HG03439 (cell line): ENCODE data around the gene TIMM17A.

ENCODE experiments used
- ATAC-seq: cut with Tn5 transposase; IDR thresholded peaks from one replicate; pipeline ENCODE4 v1.9.1; 2021; ENCODE audit warnings: mild to moderate bottlenecking, moderate library complexity; ENCODE audit not compliant: unreplicated experiment

TIMM17A gene

DNA sequence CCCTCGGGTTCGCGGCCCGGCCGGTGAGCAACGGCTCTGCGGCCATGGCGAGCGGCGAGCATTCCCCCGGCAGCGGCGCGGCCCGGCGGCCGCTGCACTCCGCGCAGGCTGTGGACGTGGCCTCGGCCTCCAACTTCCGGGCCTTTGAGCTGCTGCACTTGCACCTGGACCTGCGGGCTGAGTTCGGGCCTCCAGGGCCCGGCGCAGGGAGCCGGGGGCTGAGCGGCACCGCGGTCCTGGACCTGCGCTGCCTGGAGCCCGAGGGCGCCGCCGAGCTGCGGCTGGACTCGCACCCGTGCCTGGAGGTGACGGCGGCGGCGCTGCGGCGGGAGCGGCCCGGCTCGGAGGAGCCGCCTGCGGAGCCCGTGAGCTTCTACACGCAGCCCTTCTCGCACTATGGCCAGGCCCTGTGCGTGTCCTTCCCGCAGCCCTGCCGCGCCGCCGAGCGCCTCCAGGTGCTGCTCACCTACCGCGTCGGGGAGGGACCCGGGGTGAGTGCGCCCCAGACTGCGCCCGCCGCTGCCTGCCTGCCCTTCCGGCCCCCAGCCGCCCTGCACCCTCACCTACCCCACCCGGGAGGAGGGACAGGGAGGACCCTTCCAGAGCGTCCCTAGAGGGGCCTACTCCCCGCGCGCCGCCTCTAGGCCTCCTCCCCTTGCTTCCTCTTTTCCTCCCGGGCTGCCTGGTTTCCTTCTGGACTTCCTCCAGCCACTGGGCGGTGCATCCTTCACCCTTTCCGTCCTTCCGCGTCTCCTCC, 27.5 kb downstream of the TIMM17A start, which contains the start of gene RNPEP:
TSS of gene RNPEP (plus strand) at position 26 of the 757 bp plus-strand sequence. CDS start at position 45, 19 bp downstream.
- ATAC-seq, result peak; percentile 62

DNA sequence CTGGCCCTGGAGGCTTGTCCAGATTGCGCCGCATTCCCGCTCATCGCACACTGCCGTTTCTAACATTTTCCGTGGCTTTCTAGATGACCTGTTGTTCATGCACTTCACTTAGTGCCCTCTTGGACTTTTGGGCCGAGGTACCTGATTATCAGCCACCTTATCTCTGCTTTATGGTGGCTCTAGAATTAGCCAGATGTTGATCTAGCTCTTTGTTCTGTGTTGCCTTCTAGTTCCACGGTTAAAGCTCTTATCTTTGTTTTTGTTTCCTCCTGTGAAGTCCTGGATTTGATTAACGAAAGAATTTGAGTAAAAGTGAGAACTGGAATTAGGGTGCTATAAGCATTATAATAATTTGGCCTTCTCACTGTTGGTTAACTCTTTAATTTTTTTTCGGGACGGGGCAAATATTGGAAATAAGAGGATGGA, 28.1 kb downstream of the TIMM17A start:
- ATAC-seq, result no peak

DNA sequence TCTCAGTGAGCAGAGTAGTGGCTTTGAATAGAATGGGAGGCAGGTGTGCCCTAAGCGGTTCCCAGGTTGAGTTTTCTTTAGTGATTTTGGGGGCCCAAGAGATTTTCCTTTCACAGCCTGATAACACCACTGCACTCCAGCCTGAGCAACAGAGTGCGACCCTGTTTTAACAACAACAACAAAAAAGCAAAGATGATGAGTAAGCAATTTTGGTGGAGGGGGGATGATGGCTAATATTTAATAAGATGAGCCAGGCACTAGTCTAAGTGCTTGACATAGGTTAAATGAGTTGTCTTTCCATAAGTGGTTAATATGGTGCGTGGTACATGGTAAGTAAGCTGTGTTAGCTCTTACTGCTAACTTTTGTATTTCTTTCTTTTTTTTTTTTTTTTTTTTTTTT, 29.1 kb downstream of the TIMM17A start:
- ATAC-seq, result no peak

DNA sequence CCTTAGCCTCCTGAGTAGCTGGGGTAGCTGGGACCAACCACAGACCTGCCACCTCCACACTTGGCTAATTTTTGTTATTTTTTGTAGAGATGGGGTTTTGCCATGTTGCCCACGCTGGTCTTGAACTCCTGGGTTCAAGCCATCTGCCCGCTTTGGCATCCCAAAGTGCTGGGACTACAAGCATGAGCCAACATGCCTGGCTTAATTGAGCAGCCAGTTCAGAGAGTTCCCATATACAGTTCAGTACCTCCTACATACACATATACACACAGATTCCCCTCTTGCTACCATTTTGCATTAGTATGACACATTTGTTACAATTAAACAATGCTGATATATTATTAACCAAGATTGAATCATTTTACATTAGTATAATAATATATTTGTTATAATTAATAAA, 30.1 kb downstream of the TIMM17A start:
- no peak for ATAC-seq

DNA sequence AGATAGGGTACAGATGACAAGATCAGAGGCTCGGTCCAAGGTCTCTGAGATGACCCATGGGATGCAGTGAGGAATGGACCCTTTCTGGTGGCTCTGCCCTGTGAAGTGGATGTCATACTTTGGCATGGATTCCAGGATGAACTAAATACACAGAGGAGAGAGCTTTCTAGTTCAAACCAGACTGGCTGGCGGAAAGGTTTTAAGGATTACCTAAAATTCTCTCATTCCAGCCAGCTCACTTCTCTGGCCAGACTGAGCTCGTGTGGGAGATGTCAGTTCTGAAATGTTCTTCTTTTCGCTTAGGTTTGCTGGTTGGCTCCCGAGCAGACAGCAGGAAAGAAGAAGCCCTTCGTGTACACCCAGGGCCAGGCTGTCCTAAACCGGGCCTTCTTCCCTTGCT, 33.3 kb downstream of the TIMM17A start:
- no peak for ATAC-seq

DNA sequence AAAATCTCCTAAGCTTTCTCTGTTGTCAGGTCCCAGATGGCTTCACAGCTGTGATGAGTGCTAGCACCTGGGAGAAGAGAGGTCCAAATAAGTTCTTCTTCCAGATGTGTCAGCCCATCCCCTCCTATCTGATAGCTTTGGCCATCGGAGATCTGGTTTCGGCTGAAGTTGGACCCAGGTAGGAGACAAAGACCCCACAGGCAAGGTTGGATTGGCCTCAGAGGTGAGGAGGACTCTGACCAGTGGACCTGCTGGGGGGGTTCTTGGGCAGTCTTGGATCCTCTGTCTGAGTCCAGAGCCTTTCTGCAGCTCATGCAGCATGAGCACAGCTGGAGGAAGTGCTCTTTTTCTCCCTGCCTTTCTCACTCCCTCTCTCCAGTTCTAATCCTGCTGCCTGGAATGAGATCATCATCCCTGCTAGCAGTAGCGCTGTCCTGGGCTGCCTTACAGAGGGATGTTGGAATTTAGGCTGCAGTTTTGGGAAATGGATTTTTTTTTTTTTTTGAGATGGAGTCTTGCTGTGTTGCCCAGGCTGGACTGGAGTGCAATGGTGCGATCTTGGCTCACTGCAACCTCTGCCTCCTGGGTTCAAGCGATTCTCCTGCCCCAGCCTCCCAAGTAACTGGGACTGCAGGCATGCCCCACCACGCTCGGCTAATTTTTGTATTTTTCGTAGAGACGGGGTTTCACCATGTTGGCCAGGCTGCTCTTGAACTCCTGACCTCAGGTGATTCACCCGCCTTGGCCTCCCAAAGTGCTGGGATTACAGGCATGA, 34.2 kb downstream of the TIMM17A start:
- no peak for ATAC-seq

DNA sequence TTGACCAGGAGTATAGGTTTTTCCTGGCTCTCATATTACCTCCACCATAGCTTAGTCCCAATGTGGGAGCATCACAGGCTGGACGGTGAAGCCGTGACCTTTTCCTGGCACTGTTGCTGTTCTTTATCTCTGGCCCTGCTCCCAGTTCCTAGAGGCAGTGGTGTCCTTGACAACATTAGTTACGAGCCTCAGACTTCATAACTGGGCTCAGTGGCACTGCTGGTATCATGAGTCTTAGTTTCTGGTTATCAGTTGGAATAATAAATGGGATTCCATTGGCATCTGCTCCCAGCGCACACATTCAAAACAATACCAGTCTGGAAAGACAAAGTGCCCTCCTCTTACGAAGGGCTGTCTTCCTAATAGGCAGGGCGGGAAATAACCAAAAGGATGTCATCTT, 35.1 kb downstream of the TIMM17A start:
- ATAC-seq, result no peak

DNA sequence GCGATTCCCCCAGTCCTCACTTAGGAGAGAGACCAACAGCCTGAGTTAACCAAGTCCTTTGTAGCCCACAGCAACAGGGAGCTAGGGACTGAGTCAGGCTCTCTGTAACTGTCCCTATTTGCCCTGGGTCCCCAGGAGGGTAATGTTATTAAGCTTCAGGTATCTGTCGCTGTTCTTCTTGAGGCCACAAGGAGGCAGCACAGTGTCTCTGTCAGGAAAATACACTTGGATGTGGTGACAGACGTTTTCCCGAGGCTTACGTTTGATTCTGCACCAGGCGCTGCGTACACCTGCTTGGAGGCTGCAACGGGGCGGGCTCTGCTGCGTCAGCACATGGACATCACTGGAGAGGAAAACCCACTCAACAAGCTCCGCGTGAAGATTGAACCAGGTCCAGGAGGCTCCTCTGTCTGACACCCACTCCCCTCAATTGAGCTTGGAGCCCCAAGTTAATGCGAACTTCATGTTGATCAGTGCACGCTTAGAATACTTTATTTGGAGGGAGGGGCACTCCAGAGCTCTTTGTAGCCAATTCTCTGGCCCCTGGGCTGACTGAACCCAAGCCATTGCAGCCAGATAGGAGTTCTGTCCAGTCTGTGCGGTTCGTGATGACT, 44.4 kb downstream of the TIMM17A start:
- no peak for ATAC-seq

DNA sequence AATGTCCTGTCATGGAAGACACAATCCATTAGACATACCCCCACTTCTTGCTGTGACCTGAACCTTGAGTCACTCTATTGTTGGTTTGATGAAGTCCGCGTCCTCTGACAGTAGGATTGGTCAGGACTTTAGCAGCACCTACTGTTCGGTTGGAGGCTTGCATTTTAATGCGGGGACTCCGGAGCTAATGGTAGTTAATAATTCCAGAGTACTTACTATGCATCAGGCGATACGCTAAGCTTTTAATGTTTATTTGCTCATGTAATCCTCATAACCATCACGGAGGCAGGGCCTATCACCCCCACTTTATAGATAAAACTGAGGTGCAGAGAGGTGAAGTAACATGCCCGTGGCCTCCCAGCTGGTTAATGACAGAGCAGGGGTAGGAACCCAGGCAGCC, 47.2 kb downstream of the TIMM17A start:
- ATAC-seq, result no peak

DNA sequence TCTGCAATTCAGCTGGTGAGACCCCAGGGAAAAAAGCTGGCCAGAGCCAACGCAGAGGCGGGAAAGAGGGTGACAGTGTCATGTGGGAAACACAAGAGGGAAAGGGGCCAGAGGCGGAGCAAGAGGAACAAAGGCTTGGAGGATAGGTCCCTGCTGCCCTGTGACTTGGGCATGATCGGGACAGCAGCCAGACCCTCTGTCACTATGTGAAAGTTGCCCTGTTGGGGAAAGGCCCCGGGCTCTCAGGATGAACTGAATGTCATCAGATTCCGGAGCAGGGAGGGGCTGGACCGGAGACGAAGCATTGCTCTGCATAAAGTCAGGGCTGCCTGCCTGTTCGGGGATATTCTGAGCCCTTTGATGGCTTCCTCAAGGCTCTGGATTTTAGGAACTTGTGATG, 49.4 kb downstream of the TIMM17A start:
- ATAC-seq, result no peak

DNA sequence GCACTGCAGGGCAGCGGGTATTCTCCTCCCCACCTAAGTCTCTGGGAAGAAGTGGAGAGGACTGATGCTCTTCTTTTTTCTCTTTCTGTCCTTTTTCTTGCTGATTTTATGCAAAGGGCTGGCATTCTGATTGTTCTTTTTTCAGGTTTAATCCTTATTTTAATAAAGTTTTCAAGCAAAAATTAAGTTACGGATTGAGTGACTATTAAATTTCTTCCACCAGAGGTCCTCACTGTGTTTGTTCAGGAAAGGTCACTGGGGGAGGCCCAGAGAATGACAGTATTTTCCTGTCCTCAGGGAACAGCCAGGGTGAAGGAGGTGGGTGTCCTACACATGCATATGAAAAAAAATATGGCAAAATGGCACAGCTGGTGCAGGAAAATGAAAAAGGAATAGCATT, 50.7 kb downstream of the TIMM17A start:
- ATAC-seq, result no peak

DNA sequence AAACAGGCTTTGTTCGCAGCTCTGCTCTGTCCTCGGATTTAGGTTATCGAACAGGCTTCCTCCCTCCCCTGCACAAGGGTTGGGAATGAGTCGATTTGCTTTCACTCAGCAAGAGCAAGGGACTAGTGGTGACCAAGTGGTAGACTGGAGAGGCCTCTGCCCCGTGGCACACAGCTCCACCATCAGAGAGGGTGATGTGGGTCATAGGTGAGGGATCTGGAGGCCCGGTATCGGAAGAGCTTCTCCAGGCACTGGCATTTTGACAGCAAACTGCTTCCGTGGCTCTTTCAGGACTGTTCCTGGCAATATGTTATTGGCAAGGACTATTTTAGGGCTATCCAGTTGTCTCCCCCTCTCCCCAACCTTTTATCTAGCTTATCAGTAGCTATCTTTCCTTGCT, 52.0 kb downstream of the TIMM17A start:
- ATAC-seq, result no peak

DNA sequence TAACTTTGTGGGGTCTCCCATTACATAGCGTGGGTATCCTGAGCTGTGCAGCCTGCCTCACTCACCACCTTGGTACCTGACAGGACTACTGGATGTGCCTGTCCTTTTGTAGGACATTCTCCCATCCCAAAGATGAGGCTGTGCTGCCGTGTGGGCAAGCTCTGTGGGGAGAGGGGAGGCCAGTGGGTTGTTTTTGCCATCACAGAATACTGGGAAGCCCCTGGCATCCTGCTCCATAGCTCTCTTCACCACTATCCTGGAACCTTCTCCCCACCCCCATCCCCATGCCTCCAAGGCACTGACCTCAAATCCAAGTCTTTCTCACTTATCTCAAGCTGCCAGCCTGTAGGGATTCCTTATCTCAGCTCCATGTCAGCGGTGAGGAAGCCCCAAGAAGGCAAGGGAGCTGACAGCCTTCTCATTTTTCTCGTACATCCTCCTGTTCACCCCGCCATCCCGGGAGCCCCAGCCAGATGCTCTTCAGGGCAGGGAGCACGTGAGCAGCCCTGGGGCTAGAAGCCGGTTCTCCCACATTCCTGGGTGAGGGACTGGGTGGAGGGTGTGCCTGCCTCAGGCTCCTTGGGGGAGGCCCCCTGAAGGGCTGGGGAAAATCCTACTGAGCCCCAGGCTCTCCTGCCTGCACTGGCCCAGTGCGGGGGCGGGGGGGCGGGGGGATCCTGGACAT, 52.6 kb downstream of the TIMM17A start:
- ATAC-seq, result no peak

DNA sequence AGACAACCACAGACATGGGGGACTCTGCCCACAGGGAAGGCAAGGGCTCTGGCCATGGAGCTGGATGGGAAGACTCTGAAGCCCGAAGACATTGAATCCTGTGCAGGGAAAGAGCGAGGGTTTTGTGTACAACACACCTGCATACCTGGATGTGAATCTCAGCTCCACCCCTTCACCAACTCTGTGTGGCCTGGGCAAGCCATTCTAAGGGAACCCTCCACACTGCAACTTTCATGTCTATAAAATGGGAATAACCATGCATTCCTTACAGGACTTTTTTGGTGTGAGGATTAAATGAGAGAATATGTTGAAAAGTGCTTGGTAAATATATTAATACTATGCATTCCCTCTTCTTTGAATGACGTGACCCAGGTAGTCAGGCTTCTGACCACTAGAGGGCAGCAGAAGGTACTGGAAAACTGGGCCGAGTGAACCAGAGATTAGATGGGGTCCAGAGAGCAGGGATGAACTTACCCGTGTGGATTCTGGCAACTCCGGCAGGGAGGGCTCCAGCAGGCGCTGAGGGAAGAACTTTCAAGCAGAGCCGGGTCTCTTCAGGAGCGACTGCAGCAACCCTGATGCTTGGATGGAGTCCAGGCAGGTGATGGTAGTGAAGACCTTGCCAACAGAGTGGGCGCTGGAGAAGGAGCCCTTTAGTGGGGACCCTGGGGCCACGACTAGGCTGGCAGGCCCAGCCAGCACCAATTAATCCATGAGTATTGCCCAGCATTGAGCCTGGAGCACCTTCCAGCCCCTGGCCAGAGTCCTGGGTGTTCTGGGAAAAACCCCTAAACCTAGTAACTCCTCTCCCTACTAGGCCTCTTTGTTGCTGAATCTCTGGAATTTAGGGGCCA, 54.2 kb downstream of the TIMM17A start:
- ATAC-seq, result no peak

DNA sequence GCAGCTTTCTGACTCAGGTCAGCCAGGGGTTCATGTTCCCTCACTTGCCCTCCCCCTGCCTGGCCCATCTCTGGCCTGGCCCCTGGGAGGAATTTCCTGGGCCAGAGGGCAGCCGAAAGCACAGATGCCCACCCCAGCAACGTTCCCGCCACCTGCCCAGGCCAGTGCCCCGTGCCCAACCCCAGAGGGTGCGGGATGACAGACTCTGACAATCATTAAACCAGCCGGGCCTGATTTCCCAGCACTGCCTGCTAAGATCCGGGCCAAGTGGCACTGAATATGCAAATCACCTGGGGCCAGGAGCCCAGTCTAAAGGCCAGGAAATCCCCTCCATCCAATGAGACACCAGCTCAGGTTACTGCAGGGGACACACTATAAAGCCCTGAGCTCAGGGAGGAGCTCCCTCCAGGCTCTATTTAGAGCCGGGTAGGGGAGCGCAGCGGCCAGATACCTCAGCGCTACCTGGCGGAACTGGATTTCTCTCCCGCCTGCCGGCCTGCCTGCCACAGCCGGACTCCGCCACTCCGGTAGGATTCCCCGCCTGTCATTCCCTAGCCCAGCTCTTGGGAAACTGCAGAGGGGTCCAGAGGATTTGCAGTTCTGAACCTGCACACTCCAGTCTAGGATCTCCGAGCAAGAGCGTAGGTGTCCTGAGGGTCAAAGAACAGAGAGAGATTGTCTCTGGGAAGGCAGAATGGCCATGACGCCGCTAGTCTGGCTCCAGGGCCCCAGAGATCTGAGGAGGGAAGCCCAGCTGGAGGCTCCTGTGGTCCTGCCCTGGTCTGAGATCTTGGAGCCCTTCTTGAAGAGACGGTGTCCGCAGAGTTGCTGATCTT, 55.1 kb downstream of the TIMM17A start, which contains the start of gene ELF3:
TSS of gene ELF3 (plus strand) at position 408 of the 836 bp plus-strand sequence. CDS start 550 bp downstream, outside the sequence.
- ATAC-seq, result peak; percentile 73

DNA sequence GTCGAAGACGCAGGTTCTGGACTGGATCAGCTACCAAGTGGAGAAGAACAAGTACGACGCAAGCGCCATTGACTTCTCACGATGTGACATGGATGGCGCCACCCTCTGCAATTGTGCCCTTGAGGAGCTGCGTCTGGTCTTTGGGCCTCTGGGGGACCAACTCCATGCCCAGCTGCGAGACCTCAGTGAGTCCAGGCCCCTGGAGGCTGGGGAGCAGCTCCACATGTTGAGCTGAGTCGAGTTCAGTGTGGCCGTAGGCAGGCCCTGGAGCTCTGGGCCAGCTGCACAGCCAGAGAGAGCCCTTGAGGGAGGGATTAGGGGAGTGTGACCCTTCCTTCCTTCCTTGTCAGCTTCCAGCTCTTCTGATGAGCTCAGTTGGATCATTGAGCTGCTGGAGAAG, 56.7 kb downstream of the TIMM17A start:
- ATAC-seq, result no peak

DNA sequence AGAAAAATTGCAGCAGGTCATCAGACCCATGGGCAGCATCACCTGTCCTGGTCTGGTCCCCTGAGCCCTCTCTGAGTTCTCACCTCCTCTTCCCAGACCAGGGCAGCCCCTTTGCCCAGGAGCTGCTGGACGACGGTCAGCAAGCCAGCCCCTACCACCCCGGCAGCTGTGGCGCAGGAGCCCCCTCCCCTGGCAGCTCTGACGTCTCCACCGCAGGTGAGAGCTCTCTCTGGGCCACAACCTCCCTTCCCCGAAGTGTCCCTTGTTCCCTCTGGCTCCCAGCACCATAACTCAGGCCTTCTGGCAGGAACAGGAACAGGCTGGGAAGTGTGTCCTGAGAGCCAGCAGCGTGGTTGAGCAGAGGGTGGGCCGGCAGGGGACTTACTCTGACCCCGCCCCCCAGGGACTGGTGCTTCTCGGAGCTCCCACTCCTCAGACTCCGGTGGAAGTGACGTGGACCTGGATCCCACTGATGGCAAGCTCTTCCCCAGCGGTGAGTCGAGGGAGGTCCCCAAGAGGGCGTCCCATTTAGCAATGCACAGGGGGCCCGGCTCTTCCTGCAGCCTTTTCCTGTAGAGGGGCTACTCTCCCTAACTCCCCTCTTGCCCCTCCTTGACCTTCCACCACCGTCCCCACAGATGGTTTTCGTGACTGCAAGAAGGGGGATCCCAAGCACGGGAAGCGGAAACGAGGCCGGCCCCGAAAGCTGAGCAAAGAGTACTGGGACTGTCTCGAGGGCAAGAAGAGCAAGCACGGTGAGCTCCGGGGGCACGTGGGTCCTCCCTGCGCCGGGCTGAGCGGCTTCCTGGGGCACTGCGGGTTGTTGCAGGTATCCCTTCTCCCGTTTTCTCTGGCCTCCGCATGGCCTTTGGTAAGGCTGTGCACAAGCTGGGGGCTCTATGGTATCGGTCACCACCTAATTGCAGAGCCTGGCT, 57.5 kb downstream of the TIMM17A start:
- ATAC-seq, result no peak

DNA sequence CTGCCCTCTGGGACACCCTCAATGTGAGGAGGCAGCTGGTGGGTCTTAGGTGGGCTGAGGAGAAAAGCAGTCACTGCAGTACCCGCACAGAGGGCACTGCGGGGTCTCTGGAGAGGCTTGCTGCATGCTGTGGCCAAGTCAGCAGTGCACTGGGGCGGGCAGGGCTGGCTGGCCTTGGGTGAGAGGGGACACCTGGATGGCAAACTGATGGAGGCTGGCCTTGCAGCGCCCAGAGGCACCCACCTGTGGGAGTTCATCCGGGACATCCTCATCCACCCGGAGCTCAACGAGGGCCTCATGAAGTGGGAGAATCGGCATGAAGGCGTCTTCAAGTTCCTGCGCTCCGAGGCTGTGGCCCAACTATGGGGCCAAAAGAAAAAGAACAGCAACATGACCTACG, 58.3 kb downstream of the TIMM17A start:
- ATAC-seq, result no peak
